Fibroblast of pulmonary artery (primary cell): Measurements from ENCODE around the gene RTL5.

Experiments
- DNase-seq: peaks from one replicate; pipeline ENCODE4 v3.0.0-alpha.2; 2010; ENCODE audit warnings: low read depth
- H3K4me3 ChIP-seq: replicated peaks from 2 replicates; pipeline ENCODE4 v1.5.1; 2011; ENCODE audit warnings: low read depth, mild to moderate bottlenecking, control low read depth, low read length, moderate library complexity
- CTCF ChIP-seq: IDR thresholded peaks from 2 replicates; pipeline ENCODE4 v1.5.1; 2011; ENCODE audit warnings: mild to moderate bottlenecking, control low read depth, low read length, inconsistent platforms; ENCODE audit errors: missing control alignments

The RTL5 gene

GRCh38 chrX:72102760-72103159 is 29.0 kb downstream of the RTL5 start:
- no peak for TF ChIP-seq CTCF
- no peak for DNase-seq
- no peak overlapping the region for H3K4me3 ChIP-seq

DNA sequence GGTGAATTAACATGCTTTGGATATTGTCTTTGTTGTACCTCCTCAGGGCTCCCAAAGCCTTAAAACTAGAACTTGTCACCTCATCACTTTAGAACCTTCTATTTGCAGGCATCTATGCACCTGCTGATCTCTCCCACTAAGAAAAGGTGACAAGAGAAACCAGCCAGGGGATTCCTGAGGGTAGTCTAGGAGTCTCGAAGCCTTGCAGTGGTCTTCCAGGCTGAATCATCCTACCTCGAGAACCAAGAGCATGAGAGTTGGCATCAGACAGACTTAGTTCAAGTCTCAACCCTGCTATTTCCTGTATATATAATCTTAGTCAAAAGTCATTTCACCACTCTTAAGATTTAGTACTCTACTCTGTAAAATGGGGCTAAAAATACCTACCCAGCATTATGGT is 29.6 kb downstream of the RTL5 start:
- TF ChIP-seq CTCF: no peak
- DNase-seq: no peak
- H3K4me3 ChIP-seq: no peak overlapping the region

- no peak for DNase-seq
- TF ChIP-seq CTCF: no peak
- H3K4me3 ChIP-seq: no peak overlapping the region
Measured at GRCh38 chrX:72101597-72102037, 30.1 kb downstream of the RTL5 start.

DNA sequence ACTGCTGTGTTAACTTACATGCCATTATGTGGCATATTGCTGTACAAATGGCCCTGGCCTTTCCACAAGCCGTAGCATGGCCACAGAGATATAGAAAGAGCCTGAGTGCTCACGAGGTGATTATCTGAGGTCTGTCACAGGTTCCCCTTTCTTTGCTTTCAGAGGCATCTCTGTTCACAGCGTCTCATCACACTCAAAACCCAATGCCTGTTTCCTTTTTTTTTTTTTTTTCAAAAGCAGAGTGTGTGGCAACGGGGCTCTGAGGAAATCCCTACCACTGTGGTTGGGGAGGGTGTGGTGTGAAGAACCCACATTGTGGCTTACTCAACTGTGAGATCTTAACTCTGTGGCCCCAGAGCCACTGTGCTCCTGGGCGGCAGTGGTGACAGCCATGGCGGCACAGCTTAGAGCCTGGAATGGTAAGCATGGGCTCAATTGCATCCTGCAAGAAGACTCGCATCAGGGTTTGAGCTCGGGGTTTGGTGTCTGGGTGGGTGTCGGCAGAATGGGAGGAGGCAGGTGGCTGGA is 30.8 kb downstream of the RTL5 start:
- DNase-seq: no peak
- no peak overlapping the region for H3K4me3 ChIP-seq
- TF ChIP-seq CTCF: no peak

- no peak for TF ChIP-seq CTCF
- no peak overlapping the region for H3K4me3 ChIP-seq
- no peak for DNase-seq
Measured at GRCh38 chrX:72100051-72100755, 31.5 kb downstream of the RTL5 start.

- no peak for DNase-seq
- H3K4me3 ChIP-seq: no peak overlapping the region
- TF ChIP-seq CTCF: no peak
Measured at GRCh38 chrX:72097098-72097497, 34.6 kb downstream of the RTL5 start.

- DNase-seq: peak; percentile 3
- H3K4me3 ChIP-seq: no peak overlapping the region
- TF ChIP-seq CTCF: no peak
Measured at GRCh38 chrX:72095370-72095769, 36.3 kb downstream of the RTL5 start.
